Suppressor macrophage treated with lipopolysaccharide for 1 hour (primary cell): ENCODE results near the gene EGR4.

Experiments used
- DNase-seq, 3 donors: peaks; one replicate each; pipeline ENCODE4 v3.0.0-alpha.2; 2020 to 2022

Gene EGR4

DNA sequence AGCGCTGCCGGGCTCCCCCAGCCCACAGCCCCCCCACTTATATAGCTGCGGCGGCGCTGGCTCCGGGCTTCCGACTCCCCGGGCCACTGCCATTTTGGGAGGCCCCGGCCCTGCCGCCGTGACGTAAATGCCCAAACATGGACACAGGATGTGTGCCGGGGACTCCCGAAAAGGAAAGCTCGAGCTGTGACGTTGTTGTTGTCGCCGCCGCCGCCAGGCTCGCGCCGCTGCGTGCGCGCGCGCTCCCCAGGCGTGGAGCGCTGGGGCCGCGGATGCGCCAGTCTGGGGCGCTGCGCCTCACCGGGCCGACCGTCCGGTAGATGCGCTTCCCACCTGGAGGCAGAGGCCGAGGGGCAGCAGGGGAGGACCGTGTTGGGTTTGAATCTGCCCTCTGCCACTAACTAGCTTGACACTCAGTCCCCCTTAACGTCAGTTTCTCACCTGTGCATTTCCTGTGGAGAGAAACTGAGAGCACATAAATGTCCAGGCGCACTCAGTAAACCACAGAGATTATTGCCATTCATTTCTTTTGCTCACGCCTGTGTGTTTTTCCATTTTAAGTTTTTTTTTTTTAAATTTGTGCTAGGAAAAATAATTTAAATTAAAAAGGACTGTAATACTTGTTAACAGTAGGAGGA lies at the start of gene EGR4:
EGR4 (minus strand) TSS at position 15 of the 638 bp plus-strand sequence. CDS start 231 bp downstream, outside the sequence.
- DNase-seq: peak; percentile 92 to 95 (median 93)

DNA sequence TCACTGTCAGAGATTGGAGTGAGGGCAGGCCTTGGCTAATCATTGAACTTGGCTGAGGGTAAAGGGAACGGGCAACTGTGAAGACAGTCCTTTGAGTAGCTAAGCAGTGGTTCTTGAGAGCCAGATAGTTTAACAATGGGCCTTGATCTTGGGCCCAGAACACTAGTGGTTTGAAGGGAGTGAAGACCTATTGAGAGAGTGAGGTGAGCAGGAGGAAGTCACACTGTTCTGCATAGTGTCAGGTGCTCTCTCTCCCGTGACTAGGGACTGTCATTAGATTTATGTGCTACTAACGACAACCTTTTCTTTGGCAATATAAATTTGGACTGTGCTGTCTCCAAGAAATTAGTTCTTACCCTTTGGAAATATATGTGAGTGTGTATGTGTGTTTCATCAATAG lies 47.7 kb upstream of the EGR4 start:
- DNase-seq: no peak

- no peak for DNase-seq
Observed at GRCh38 chr2:73339201-73339600, 45.9 kb upstream of the EGR4 start.

GRCh38 chr2:73337828-73338227 lies 44.5 kb upstream of the EGR4 start:
- DNase-seq: no peak

GRCh38 chr2:73334620-73335019 lies 41.3 kb upstream of the EGR4 start:
- DNase-seq: no peak

DNA sequence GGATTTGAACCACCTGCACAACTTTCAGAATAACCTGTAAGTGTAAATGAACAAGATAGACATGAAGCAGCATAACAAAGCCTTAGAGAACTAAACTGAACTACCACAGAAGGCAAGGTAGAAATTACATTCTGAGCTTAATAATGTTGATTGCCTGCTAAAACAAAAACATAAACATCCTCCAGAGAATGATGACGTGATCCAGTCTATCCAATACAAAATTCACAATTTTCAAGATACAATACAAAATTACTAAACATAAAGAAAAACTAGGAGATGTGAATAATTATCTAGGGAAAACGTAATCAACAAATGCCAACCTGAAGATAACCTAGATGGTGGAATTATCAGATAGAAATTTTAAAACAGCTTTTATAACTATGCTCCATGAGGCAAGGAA lies 40.7 kb upstream of the EGR4 start:
- no peak for DNase-seq

- no peak for DNase-seq
Observed at GRCh38 chr2:73333564-73333963, 40.2 kb upstream of the EGR4 start.

DNA sequence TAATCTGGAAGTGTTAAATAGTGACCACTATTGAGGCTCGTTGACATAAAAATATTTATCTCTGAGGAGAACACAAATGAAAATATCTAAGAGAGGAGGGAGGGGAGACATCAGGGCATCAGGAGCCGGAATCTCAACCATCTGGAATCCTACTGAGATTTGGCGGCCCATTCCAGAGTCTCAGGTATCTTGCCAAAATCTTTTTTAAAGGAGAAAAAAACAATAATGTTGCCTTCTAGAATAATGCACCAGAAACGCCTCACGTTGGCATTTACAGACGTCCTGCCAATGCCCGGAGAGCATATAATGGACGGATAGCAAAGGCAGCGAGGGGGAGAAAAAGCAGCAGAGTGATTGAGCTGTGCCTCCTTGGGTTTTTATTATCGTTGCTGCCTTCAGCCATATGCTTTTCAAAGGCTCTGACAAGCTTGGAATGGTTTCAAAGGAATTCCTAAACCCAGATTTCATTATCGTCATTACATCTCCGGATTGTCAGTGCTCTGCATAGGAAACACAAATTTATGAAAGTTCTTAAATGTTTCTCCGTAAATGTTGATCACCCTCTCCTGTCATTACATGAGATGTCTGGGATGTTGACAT lies 30.9 kb upstream of the EGR4 start:
- no peak for DNase-seq

GRCh38 chr2:73323551-73323950 lies 30.2 kb upstream of the EGR4 start:
- no peak for DNase-seq

DNA sequence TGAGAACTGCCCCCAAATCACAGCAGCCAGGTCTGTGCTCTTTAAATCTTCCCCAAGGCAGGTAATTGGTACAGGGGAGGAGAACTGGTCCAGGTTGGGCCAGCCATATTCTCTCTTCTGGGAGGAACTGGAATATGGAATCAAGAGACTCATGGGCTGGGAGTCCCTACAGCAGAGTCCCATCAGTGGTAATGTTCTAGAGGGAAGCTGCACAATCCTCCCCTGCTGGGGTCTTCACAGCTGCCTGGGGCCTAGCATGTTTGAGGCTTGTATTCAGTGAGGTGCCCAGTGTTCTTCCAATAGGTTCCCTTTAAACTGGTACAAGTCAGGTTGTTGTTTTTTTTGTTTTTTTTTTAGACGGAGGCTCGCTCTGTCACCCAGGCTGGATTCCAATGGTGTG lies 21.1 kb upstream of the EGR4 start:
- no peak for DNase-seq

- DNase-seq: no peak
Observed at GRCh38 chr2:73307720-73308119, 14.4 kb upstream of the EGR4 start.

DNA sequence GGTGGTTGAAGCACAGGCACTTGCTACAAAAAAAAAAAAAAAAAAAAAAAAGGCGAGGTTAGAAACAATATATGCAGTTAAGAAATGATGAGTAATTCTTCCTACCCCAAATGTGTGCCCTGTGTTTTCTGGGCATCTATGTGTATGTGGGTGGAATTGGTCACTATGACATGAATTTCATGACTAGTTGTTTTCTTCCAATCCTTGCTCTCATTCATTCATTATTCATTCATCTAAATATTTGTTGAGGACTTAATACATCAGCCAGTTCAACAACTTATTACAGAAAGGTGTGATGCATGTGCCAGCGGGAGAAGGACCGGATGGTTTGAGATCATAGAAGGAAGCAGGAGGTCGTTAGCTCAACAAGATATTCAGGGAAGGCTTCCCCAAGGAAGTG lies 8.3 kb upstream of the EGR4 start:
- peak in 1 of 3 donors; percentile 38 for DNase-seq

DNA sequence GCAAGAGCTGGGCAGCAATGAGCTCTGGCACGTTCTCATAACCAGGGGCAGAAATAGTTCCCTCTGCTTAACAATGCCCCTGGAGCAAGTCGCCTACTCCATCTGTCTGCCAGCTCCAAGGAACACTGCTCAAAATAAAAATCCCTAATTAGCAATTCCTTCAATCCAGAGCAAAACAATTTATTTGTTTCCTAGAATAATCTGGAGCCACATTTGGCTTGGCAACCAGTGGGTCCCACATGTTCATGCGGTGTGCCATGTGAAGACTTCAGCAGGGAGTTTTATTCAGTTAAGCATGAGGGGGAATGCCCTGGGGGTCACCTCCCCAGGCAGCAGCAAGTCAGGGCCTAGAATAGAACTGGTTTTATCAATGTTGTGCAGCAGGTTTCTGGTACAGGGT lies 7.6 kb upstream of the EGR4 start:
- no peak for DNase-seq

DNA sequence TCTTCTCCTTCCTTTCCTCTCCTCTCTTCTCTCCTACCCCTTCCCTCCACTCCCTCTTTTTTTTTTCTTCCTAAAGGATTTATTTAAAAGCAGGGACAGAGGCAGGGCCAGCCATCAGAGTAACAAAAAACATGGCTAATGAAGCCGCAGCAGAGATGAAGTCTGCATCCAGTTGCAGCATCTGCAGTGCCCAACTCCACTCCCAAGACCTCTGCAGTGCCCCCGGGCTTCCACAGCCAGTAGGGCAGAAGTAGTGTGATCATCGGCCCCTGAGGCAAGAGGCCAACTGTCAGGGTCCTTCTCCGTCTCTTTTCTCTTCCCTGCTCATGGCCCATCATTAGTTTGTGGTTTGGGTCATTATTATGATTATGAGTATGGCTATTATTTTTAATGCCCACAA lies 4.2 kb upstream of the EGR4 start:
- DNase-seq: no peak

DNA sequence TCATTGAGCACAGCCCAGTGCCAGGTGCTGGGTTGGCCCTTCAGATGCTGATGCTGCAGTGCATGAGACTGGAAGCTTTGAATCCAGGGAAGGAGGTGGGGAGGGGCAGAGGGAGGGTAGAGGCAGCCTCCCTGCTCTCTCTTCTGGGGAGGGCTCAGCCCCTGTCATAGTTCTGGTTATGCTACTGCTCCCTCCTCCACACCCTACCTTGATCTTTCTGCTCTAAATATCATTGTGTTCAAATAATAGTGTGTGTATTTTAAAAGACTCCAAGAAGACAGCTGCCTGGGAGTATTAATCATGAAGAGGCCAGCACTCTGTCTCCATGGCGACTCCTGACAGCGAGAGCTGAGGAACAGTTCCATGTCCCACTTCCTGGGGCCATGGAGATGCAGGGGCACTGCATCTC lies 3.8 kb upstream of the EGR4 start:
- DNase-seq: no peak

- peak in 1 of 3 donors; percentile 17 for DNase-seq
Observed at GRCh38 chr2:73295751-73296400, 2.5 kb upstream of the EGR4 start.

- DNase-seq: no peak
Observed at GRCh38 chr2:73294239-73294638, 891 bp upstream of the EGR4 start.

- DNase-seq: peak in 2 of 3 donors; percentile 5 to 24
Observed at GRCh38 chr2:73292906-73293533, 328 bp downstream of the EGR4 start.

GRCh38 chr2:73292316-73292905 lies 937 bp downstream of the EGR4 start:
- no peak for DNase-seq

DNA sequence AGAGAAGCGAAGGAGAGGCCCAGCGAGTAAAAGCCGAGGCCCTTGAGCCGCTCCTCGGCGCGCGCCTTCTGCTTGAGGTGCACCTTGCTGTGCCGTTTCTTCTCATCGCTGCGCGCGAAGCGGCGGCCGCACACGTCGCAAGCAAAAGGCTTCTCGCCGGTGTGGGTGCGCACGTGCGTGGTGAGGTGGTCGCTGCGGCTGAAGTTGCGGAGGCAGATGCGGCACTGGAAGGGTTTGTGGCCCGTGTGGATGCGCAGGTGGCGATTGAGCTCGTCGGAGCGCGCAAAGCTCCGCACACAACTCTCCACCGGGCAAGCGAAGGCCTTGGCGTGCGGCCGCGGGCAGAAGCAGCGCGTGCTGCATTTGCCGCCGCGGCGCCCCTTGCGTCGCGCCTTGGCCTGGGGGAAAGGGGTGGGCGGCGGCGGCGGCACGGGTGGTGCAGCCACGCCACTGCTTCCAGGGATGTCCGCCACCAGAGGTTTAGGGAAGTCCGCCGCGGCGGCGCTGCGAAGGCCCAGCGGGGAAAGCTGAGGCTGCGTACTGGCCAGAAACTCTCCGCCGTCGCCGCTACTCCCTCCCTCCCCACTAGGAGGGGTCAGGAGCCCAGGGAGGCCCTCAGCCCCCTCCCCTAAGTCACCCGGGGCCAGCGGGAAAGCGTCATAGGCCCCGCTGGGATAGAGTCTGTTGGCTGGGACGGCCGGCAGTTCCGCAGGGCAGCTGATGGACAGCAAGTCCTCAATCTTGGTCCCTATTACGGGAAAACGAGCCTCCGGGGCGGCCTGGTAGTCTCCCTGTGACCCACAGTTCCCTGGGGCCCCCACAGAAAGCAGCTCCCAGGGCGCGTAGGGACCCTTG lies 1.7 kb downstream of the EGR4 start:
- peak; percentile 65 to 84 (median 69) for DNase-seq

GRCh38 chr2:73291093-73291460 lies 2.3 kb downstream of the EGR4 start:
- peak; percentile 71 to 90 (median 82) for DNase-seq

DNA sequence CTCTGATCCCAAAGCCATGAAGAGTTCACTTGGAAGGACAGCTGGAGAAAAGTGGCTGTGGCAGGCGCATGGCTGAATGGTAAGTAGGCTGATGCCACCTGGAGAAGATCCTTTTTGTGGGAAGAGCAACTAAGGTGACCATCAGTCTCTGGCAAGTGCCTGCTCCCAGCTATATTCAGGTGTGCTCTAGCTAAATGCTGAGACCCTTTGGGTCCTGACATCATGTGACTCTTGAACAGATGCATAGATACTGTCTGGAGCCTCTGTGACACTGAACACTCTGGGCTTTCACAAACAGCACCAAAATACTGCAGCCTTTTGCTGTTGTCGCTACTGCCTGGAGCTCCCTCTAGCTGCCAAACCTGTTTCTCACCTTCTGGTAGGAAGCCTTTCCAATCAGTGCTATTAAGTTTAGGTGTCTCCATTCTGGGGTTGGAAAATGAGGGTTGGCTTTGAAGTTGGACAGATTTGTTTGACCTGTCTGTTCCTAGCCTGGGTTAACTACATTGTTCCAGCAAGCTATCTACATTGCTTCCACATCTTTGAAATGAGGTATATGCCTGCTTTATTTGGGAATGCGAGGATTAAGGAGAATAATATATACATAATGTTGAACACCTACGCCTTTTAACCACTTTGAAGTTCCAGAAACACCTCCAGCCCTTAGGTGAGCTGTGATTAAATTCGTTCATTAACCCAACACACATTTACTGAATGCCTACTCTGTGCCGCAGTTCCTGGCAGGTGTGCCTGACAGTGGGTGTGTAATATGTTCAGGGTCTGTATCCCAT lies 3.1 kb downstream of the EGR4 start:
- DNase-seq: peak; percentile 57 to 60 (median 57)
